ENCODE results near the gene C1orf105.

C1orf105 gene

GRCh38 chr1:172460887-172461315 lies 40.4 kb downstream of the C1orf105 start:
- no peak for DNase-seq

DNA sequence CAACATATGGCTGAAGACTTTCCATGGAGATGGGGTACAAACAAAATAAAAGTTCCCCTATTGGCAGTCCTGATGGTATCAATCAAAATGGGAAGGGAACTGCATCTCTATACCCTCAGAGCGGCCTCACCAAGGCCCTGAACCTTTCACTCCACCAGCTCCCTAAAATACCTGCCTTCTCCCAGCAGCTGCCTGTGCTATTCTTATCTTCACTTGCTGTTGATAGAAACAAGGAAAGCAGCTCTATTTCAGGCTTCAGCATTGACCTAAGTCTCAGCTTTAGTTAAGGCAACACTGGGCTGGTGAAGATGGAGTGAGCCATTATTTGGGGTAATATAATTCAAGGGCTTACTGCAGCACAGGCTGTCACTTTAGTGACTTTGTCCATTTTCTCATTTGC lies 45.1 kb downstream of the C1orf105 start:
- DNase-seq, result no peak

DNA sequence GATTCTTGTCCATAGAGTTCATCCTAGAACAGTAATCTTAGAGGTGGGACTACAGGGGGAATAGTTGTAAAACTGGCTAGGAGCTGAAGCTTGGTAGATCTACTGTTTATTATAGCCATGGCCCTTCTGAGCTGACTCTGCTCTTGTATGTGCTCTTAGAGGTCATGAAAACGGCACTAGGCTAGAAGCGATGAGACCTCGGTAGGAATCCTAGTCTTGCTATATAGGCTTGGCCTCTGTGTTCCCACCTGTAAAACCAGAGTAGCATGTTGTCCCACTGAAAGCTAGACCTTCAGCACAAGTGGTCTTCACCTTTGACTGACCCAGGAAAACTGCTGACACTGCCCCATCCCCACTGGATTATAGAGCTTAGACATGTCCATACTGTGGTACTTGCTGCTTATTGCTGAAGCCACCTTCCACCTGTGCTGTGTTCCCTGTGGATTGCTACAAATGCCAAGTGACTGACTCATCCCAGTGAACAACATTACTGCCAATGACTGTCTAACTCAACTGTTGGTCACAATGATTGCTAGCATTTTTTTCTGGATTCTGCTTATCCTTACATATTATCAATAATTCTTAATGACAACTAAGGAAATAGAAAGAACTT lies 46.4 kb downstream of the C1orf105 start:
- DNase-seq, result no peak

DNA sequence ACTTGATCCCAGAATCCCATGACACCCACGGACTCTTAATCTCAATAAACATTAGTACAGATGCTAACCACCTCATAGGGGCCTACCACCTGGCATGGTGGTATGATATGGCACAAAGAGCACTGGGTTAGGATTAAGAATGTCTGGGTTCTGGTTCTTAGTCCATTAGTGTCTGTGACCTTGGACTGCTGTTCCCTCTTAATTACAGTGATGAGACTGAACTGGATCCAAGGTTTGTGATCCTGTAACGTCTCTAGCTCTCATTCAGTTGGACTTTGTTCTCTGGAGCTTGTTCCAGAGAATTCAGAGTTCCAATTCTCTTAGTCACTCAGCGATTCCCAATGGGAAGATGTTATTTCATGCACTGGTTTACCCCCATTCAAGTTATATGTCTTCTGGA lies 47.0 kb downstream of the C1orf105 start:
- DNase-seq, result no peak

DNA sequence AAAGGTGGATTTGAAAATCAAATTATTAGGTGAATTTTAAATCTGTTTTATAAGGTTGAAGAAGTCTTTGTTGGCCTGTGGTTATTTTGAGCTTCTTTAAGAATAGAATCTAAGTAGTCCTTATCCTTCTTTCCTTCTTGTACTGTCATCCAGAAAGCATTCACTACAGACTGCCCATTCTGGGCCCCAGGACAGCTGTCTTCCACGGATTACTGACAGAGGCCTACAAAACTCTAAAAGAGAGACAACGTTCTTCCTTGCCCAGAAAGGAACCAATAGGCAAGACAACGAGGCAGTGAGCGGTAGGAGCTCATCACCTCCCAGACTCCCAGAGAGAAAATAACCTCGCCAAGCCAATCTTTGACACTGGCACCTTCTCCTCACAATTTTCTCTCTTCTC lies 47.8 kb downstream of the C1orf105 start:
- DNase-seq, result no peak

- DNase-seq, result no peak
These were observed 49.2 kb downstream of the C1orf105 start for GRCh38 chr1:172469717-172470116.

DNA sequence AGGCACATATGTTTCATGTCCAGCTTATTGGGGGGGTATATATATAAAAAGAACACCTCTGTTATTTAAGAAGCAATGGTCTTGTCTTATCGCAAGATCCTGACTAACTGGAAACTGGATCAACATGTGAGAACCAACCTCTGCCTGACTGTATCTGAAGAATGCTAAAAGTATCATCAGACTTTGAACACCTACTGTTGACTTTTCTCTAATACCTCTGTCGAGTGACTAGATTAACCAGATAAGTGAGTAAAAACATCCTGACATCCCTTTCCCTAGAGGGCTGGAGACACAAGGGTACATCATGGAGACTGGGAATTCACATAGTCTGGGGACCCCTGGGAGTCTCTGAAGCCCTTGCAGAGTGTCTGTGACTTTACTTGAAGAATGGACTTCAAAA lies 49.7 kb downstream of the C1orf105 start:
- no peak for DNase-seq

GRCh38 chr1:172471666-172472065 lies 51.2 kb downstream of the C1orf105 start:
- no peak for DNase-seq

- DNase-seq, result no peak
These were observed 52.0 kb downstream of the C1orf105 start for GRCh38 chr1:172472495-172472894.

- no peak for DNase-seq
These were observed 52.8 kb downstream of the C1orf105 start for GRCh38 chr1:172473302-172473701.

DNA sequence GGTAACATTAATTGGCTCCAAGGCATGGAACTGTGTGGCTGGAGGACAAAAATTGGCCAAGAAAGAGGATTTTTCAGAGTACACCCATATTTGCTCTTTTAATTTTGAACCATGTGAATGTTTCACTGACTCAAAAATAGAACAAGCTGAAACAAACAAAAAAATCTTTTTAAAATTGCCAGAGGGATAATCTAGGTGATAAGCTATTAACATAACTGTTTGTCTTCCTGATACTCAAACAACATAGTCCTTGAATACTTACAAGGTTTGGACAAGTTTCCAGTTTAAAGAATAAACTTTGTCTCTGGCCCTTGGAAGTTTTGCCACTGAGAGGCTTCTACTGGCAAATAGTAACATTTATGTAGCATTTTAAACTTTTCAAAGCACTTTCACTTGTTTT lies 53.4 kb downstream of the C1orf105 start:
- DNase-seq, result no peak

DNA sequence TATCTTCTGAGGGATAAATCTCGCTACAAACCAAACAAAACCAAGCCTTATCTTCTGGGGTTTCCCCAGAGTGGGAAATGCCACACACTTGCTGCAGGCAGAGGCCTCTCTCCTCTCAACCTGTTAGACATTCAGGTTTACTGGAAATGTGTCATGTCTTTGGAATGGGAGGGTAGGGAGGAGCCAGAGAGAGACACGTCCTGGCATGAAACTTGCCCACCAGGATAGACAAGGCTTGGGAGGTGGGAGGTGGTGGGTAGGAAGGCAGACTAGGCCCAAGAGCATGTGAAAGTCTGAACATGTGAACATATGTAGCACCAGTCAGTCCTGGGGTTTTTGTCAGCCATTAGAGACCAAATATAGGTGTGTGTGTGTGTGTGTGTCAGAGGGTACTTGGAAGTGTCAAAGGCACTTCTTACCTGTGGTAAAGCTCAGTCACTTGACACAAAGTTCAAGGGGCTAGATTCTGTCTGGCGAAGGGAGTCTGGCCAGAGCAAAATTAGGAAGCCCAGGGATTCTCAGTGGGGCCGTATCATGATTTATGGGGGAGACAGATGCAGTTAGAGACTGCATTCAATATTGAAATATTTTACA lies 55.8 kb downstream of the C1orf105 start:
- DNase-seq, result no peak

- no peak for DNase-seq
These were observed 56.7 kb downstream of the C1orf105 start for GRCh38 chr1:172477216-172477615.

GRCh38 chr1:172477741-172478140 lies 57.3 kb downstream of the C1orf105 start:
- no peak for DNase-seq

- no peak for DNase-seq
These were observed 58.0 kb downstream of the C1orf105 start for GRCh38 chr1:172478485-172478884.

GRCh38 chr1:172480431-172480830 lies 59.9 kb downstream of the C1orf105 start:
- DNase-seq, result no peak

- no peak for DNase-seq
These were observed 61.6 kb downstream of the C1orf105 start for GRCh38 chr1:172482044-172482443.

DNA sequence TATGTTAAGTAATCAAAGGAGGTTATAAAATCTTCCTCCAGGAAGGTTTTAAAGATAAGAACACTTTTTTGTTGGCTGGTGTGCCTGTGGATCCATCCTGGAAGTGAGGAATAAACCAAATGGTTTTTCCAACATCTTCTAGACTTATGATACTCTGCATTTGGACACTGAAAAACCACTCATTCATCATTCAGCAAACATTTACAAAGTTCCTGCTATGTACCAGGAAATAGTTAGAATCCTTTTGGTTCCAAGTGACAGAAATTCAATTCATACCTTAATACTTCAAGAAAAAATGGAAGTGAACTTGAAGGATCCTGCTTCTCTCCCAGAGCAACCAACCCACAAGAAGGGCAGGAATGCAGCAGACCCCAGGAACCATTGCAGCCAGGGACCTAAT lies 63.0 kb downstream of the C1orf105 start:
- DNase-seq, result no peak

DNA sequence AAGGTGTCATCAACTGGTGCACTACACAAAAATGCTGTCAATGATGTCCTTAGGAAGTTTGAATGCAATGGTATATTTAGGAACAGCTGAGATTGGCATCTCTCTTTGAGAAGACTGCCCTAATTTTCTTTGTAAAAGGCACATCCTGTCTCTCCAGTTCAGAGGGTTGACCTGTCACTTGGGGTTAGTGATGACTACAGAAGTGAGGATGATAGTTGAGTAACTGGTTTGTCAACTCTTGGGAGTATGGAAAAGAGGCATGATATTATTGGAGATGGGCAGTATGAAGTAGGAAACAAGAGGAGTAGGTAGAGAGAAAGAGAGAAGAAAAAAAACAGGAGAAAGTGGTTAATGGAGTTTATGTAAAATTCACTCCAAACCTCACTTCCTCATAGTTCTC lies 63.8 kb downstream of the C1orf105 start:
- no peak for DNase-seq

DNA sequence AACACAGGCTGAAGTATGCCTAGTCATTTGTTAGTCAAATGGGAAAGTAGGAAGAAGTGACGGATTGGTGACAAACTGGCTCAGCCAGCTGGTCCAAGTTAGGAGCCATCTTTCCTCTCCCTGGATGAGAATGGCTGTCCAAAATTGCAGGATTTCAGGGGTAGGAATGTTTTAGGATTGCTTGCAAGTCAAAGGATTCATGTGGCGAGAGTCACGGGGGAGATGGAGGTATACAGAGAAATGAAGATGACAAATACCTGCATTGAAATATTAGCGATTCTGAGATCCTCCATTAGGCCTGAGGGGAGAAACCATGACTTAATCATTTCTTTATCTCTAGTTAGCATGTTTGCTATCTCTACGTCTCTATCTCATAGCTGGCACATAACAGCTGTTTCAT lies 65.1 kb downstream of the C1orf105 start:
- DNase-seq, result no peak

DNA sequence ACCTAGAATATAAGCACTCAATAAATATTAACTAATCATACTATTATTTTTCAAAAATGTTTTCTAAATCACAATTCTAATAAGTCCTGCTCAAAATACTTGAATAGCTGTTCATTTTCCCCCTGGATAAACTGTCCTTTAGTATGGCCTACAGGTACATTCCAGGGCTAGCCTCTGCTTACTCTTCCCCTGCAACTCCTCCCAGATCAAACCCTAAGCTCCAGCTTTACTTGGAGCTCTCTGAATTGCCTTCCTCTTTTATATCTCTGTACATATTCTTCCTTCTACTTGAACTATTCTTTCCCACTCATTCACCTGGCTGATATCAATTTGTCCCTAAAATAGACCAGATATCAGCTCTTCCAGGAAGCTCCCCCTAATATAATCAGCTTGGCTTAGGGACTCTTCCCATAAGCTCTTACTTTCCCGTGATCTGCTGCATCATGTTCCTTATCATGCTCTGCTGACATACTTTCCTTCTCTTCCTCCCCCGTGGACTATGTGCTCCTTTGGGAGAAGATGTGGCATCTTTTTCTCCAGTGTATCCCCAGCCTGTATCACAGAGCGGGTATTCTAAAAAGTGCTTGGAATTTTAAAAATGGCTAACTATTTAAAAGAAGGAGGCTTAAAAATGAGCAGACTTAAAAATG lies 66.4 kb downstream of the C1orf105 start:
- no peak for DNase-seq

GRCh38 chr1:172487550-172487949 lies 67.1 kb downstream of the C1orf105 start:
- DNase-seq, result no peak

- DNase-seq, result no peak
These were observed 67.9 kb downstream of the C1orf105 start for GRCh38 chr1:172488393-172488792.

- DNase-seq, result no peak
These were observed 69.4 kb downstream of the C1orf105 start for GRCh38 chr1:172489847-172490246.

DNA sequence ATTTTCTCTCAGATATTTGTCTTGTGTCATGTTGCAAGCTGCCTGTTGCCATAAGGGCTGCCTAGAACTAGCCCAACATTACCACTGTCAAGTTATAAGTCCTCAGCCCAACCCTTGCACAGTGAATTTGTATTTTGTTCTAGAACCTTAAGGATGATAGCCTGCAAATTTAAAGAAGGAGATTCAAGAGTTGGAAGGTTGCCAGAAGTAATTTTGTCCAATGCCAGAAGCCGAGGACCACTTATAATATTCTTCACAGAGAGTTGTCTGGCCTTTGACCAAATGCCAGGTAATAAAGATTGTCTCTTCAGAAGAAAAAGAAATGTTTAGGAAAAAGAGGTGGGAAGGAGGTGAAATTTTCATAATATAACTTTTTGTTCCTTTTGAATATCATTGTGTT lies 71.9 kb downstream of the C1orf105 start:
- DNase-seq, result no peak
